Measurements from ENCODE around the gene CHST12.
"Not testable (repeated sequence)": the region's sequence is repeated elsewhere in the genome, so short reads cannot be mapped to it uniquely, and the experiment has no call there.

The CHST12 gene

GRCh38 chr7:2466675-2467074, 63.3 kb downstream of the CHST12 start:
- DNase-seq: no peak

- DNase-seq: no peak
These were observed 64.8 kb downstream of the CHST12 start for GRCh38 chr7:2468227-2468626.

GRCh38 chr7:2469460-2470203, 66.2 kb downstream of the CHST12 start:
- not testable (repeated sequence) for DNase-seq

GRCh38 chr7:2470204-2471021, 67.0 kb downstream of the CHST12 start:
- DNase-seq: no peak

- no peak for DNase-seq
These were observed 67.6 kb downstream of the CHST12 start for GRCh38 chr7:2471022-2471329.

GRCh38 chr7:2471396-2471795, 68.0 kb downstream of the CHST12 start:
- DNase-seq: no peak

- no peak for DNase-seq
These were observed 69.3 kb downstream of the CHST12 start for GRCh38 chr7:2472739-2473138.

- no peak for DNase-seq
These were observed 70.2 kb downstream of the CHST12 start for GRCh38 chr7:2473496-2474180.

- no peak for DNase-seq
These were observed 70.8 kb downstream of the CHST12 start for GRCh38 chr7:2474224-2474623.

GRCh38 chr7:2474813-2475677, 71.6 kb downstream of the CHST12 start:
- DNase-seq: no peak

- DNase-seq: no peak
These were observed 72.2 kb downstream of the CHST12 start for GRCh38 chr7:2475678-2476015.

- no peak for DNase-seq
These were observed 72.9 kb downstream of the CHST12 start, which contains the start of gene GRIFIN for GRCh38 chr7:2476298-2476697. Gene GRIFIN, minus strand, starts transcription at chr7:2476398. Its CDS starts 15 bp downstream, at chr7:2476383.

GRCh38 chr7:2476776-2477446, 73.5 kb downstream of the CHST12 start:
- DNase-seq: no peak

GRCh38 chr7:2477447-2478398, 74.3 kb downstream of the CHST12 start:
- DNase-seq: peak; percentile 68

GRCh38 chr7:2478399-2478785, 75.0 kb downstream of the CHST12 start:
- no peak for DNase-seq

- DNase-seq: no peak
These were observed 75.4 kb downstream of the CHST12 start for GRCh38 chr7:2478800-2479199.

- DNase-seq: no peak
These were observed 76.1 kb downstream of the CHST12 start for GRCh38 chr7:2479276-2480069.

GRCh38 chr7:2480070-2480408, 76.6 kb downstream of the CHST12 start:
- no peak for DNase-seq

GRCh38 chr7:2481195-2481594, 77.8 kb downstream of the CHST12 start:
- no peak for DNase-seq

- DNase-seq: no peak
These were observed 79.5 kb downstream of the CHST12 start for GRCh38 chr7:2482725-2483451.
